Activated gamma-delta T cell treated with anti-CD3 and anti-CD28 coated beads, Interleukin-2, amount 50 U/mL, for 16 hours (primary cell): Measurements from ENCODE around the gene LEKR1.
A peak's percentile ranks its signal among the peaks of the same experiment; 100 is the strongest.
"Not testable (repeated sequence)": the region's sequence is repeated elsewhere in the genome, so short reads cannot be mapped to it uniquely, and the experiment has no call there.

Experiments
- DNase-seq: peaks from one replicate; pipeline ENCODE4 v3.0.0-alpha.2; 2020; ENCODE audit warnings: low read depth

The LEKR1 gene

GRCh38 chr3:156808025-156808424, 18.1 kb upstream of the LEKR1 start:
- DNase-seq = no peak

GRCh38 chr3:156811089-156811862, 14.9 kb upstream of the LEKR1 start:
- no peak for DNase-seq

GRCh38 chr3:156812521-156813335, 13.4 kb upstream of the LEKR1 start:
- DNase-seq = no peak

GRCh38 chr3:156814295-156814694, 11.9 kb upstream of the LEKR1 start:
- no peak for DNase-seq

- peak; percentile 47 for DNase-seq
Measured at GRCh38 chr3:156816091-156816793, 9.9 kb upstream of the LEKR1 start.

- DNase-seq = peak; percentile 83
Measured at GRCh38 chr3:156816794-156817645, 9.1 kb upstream of the LEKR1 start.

- no peak for DNase-seq
Measured at GRCh38 chr3:156817646-156818272, 8.4 kb upstream of the LEKR1 start.

GRCh38 chr3:156818273-156818651, 7.9 kb upstream of the LEKR1 start:
- DNase-seq = no peak

GRCh38 chr3:156818890-156819289, 7.3 kb upstream of the LEKR1 start:
- no peak for DNase-seq

GRCh38 chr3:156819842-156820691, 6.1 kb upstream of the LEKR1 start:
- no peak for DNase-seq

- DNase-seq = no peak
Measured at GRCh38 chr3:156820692-156821080, 5.5 kb upstream of the LEKR1 start.

GRCh38 chr3:156822626-156823260, 3.4 kb upstream of the LEKR1 start:
- not testable (repeated sequence) for DNase-seq

GRCh38 chr3:156825795-156826143, 384 bp upstream of the LEKR1 start:
- DNase-seq = no peak

GRCh38 chr3:156826896-156827882, 1.0 kb downstream of the LEKR1 start:
- DNase-seq = no peak

GRCh38 chr3:156831006-156831405, 4.9 kb downstream of the LEKR1 start:
- no peak for DNase-seq

GRCh38 chr3:156834435-156834834, 8.3 kb downstream of the LEKR1 start:
- DNase-seq = no peak

GRCh38 chr3:156834962-156835535, 8.9 kb downstream of the LEKR1 start:
- no peak for DNase-seq

GRCh38 chr3:156836701-156837100, 10.5 kb downstream of the LEKR1 start:
- no peak for DNase-seq
